GM23338 (cell line): Measurements from ENCODE around the gene VEZT. TPM values are rescaled to one million over a fixed set of nuclear protein-coding genes. Genes with fewer than 3 reads are reported as not detected.

Source experiments
- CREB1 ChIP-seq: fragments of 250-450 bp; sonication (Bioruptor Pico); IDR thresholded peaks from 2 replicates; pipeline ENCODE4 v1.5.0; 2020; ENCODE audit warnings: low read depth, mild to moderate bottlenecking, moderate library complexity
- EZH2 ChIP-seq: fragments of 200-600 bp; sonication (generic); IDR thresholded peaks from one replicate; pipeline ENCODE4 v1.8.0; 2017; ENCODE audit warnings: antibody characterized with exemption, mild to moderate bottlenecking, low read depth; ENCODE audit not compliant: unreplicated experiment
- EZH2phosphoT487 ChIP-seq: fragments of 200-600 bp; sonication (generic); IDR thresholded peaks from one replicate; pipeline ENCODE4 v1.8.1; 2018; ENCODE audit warnings: antibody characterized with exemption; ENCODE audit not compliant: unreplicated experiment
- POLR2AphosphoS5 ChIP-seq: IDR thresholded peaks from 2 replicates; pipeline ENCODE4 v1.6.1; 2016; ENCODE audit warnings: antibody characterized with exemption, low read depth
- STAT1 ChIP-seq: IDR thresholded peaks from one replicate; pipeline ENCODE4 v1.6.1; 2016; ENCODE audit warnings: antibody characterized with exemption; ENCODE audit not compliant: unreplicated experiment
- polyA plus RNA-seq: library from polyadenylated mRNA; unstranded; fragments of >200 nt; fragmentation: Nextera tagmentation; extraction: Ambion mirVana; gene quantifications from 2 replicates; pipeline ENCODE4 v1.2.1, GENCODE V29; 2016
- total RNA-seq: library from RNA; depleted of rRNA; stranded (reverse); fragments of >200 nt; shearing (Covaris generic); gene quantifications from 2 replicates; pipeline ENCODE4 v1.2.3, GENCODE V29; 2014
- TF ChIP-seq, protein P1 (sequence below): fragments of 250-450 bp; sonication (Bioruptor Pico); IDR thresholded peaks from 2 replicates; pipeline ENCODE4 v1.5.0; 2020; ENCODE audit warnings: mild to moderate bottlenecking, moderate library complexity
- TF ChIP-seq, protein P2 (sequence below): IDR thresholded peaks from 2 replicates; pipeline ENCODE4 v1.6.1; 2016; ENCODE audit warnings: antibody characterized with exemption

The VEZT gene
- total and polyA plus RNA-seq, 2 experiments from 2014 or later, result 34.2 to 51.5 TPM

DNA sequence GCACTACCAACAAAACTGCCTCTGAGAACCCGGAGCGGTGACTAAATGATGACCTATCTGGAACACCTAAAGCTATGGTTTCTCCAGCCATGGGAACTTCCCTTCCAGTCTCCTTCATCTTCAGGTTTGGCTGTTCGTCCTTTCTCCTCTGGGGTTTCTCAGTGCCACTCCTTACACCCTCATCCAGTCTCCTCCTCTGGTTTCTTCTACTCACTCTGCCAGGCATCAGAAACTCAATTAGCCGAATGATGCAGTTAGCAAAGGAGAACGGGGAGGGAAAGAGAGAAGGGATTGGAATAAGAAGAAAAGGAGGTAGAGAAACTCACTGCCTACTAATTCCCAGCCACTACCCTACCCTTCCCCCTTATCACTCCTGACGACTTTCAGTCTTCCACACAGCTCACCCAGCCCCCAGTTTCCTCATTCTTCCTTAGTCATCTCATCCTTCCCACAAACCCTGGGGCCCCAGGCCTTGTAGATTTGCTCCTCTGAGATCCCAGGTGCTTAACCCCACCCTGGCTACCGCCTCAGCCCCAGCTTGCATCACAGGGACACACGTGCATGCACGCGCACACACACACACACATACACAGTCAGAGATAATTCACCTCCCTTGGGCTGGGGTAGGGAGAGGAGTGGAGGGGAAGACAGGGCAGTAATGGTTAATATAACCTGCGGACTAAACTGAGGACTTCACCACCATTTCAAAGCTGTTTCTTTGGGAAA is 13.3 kb upstream of the VEZT start (continued):
- TF ChIP-seq, protein P1, sequence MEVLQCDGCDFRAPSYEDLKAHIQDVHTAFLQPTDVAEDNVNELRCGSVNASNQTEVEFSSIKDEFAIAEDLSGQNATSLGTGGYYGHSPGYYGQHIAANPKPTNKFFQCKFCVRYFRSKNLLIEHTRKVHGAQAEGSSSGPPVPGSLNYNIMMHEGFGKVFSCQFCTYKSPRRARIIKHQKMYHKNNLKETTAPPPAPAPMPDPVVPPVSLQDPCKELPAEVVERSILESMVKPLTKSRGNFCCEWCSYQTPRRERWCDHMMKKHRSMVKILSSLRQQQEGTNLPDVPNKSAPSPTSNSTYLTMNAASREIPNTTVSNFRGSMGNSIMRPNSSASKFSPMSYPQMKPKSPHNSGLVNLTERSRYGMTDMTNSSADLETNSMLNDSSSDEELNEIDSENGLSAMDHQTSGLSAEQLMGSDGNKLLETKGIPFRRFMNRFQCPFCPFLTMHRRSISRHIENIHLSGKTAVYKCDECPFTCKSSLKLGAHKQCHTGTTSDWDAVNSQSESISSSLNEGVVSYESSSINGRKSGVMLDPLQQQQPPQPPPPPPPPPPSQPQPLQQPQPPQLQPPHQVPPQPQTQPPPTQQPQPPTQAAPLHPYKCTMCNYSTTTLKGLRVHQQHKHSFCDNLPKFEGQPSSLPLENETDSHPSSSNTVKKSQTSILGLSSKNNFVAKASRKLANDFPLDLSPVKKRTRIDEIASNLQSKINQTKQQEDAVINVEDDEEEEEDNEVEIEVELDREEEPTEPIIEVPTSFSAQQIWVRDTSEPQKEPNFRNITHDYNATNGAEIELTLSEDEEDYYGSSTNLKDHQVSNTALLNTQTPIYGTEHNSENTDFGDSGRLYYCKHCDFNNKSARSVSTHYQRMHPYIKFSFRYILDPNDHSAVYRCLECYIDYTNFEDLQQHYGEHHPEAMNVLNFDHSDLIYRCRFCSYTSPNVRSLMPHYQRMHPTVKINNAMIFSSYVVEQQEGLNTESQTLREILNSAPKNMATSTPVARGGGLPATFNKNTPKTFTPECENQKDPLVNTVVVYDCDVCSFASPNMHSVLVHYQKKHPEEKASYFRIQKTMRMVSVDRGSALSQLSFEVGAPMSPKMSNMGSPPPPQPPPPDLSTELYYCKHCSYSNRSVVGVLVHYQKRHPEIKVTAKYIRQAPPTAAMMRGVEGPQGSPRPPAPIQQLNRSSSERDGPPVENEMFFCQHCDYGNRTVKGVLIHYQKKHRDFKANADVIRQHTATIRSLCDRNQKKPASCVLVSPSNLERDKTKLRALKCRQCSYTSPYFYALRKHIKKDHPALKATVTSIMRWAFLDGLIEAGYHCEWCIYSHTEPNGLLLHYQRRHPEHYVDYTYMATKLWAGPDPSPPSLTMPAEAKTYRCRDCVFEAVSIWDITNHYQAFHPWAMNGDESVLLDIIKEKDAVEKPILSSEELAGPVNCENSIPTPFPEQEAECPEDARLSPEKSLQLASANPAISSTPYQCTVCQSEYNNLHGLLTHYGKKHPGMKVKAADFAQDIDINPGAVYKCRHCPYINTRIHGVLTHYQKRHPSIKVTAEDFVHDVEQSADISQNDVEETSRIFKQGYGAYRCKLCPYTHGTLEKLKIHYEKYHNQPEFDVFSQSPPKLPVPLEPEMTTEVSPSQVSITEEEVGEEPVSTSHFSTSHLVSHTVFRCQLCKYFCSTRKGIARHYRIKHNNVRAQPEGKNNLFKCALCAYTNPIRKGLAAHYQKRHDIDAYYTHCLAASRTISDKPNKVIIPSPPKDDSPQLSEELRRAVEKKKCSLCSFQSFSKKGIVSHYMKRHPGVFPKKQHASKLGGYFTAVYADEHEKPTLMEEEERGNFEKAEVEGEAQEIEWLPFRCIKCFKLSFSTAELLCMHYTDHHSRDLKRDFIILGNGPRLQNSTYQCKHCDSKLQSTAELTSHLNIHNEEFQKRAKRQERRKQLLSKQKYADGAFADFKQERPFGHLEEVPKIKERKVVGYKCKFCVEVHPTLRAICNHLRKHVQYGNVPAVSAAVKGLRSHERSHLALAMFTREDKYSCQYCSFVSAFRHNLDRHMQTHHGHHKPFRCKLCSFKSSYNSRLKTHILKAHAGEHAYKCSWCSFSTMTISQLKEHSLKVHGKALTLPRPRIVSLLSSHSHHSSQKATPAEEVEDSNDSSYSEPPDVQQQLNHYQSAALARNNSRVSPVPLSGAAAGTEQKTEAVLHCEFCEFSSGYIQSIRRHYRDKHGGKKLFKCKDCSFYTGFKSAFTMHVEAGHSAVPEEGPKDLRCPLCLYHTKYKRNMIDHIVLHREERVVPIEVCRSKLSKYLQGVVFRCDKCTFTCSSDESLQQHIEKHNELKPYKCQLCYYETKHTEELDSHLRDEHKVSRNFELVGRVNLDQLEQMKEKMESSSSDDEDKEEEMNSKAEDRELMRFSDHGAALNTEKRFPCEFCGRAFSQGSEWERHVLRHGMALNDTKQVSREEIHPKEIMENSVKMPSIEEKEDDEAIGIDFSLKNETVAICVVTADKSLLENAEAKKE (CRISPR knock-in tag), result no peak; the same call in 1 of the 2 replicates
- TF ChIP-seq, protein P2, sequence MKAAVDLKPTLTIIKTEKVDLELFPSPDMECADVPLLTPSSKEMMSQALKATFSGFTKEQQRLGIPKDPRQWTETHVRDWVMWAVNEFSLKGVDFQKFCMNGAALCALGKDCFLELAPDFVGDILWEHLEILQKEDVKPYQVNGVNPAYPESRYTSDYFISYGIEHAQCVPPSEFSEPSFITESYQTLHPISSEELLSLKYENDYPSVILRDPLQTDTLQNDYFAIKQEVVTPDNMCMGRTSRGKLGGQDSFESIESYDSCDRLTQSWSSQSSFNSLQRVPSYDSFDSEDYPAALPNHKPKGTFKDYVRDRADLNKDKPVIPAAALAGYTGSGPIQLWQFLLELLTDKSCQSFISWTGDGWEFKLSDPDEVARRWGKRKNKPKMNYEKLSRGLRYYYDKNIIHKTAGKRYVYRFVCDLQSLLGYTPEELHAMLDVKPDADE, result no peak
- no peak for TF ChIP-seq STAT1
- no peak for TF ChIP-seq EZH2phosphoT487
- no peak for TF ChIP-seq CREB1 (CRISPR knock-in tag)
- TF ChIP-seq EZH2, result no peak
- TF ChIP-seq POLR2AphosphoS5, result no peak
